LoVo (cell line): Measurements from ENCODE around the gene NELL1.

Experiments used
- DNase-seq: peaks from one replicate; pipeline ENCODE4 v3.0.0-alpha.2; 2016; ENCODE audit warnings: low spot score

NELL1 gene

GRCh38 chr11:20668844-20669819 lies at the start of gene NELL1:
NELL1 (plus strand) TSS chr11:20669586.
- DNase-seq: no peak

GRCh38 chr11:20620988-20621387 lies 48.4 kb upstream of the NELL1 start:
- no peak for DNase-seq

GRCh38 chr11:20621679-20622078 lies 47.7 kb upstream of the NELL1 start:
- no peak for DNase-seq

- DNase-seq: no peak
Observed at GRCh38 chr11:20623252-20623651, 46.1 kb upstream of the NELL1 start.

GRCh38 chr11:20626279-20626678 lies 43.1 kb upstream of the NELL1 start:
- DNase-seq: no peak

GRCh38 chr11:20627026-20627425 lies 42.4 kb upstream of the NELL1 start:
- DNase-seq: no peak

GRCh38 chr11:20627701-20628100 lies 41.7 kb upstream of the NELL1 start:
- no peak for DNase-seq

- DNase-seq: no peak
Observed at GRCh38 chr11:20631519-20632168, 37.7 kb upstream of the NELL1 start.

GRCh38 chr11:20632169-20632532 lies 37.2 kb upstream of the NELL1 start:
- no peak for DNase-seq

GRCh38 chr11:20634044-20634443 lies 35.3 kb upstream of the NELL1 start:
- no peak for DNase-seq

- no peak for DNase-seq
Observed at GRCh38 chr11:20634781-20635180, 34.6 kb upstream of the NELL1 start.

- no peak for DNase-seq
Observed at GRCh38 chr11:20638074-20638473, 31.3 kb upstream of the NELL1 start.

- no peak for DNase-seq
Observed at GRCh38 chr11:20639688-20640087, 29.7 kb upstream of the NELL1 start.

- DNase-seq: no peak
Observed at GRCh38 chr11:20640401-20640800, 29.0 kb upstream of the NELL1 start.

GRCh38 chr11:20644360-20644759 lies 25.0 kb upstream of the NELL1 start:
- DNase-seq: no peak

GRCh38 chr11:20647976-20648565 lies 21.3 kb upstream of the NELL1 start:
- DNase-seq: peak; percentile 48

- no peak for DNase-seq
Observed at GRCh38 chr11:20652150-20652806, 17.1 kb upstream of the NELL1 start.

GRCh38 chr11:20654038-20654437 lies 15.3 kb upstream of the NELL1 start:
- no peak for DNase-seq

- DNase-seq: no peak
Observed at GRCh38 chr11:20656901-20657300, 12.5 kb upstream of the NELL1 start.

- DNase-seq: no peak
Observed at GRCh38 chr11:20658135-20658534, 11.3 kb upstream of the NELL1 start.

- DNase-seq: no peak
Observed at GRCh38 chr11:20661445-20661844, 7.9 kb upstream of the NELL1 start.

- no peak for DNase-seq
Observed at GRCh38 chr11:20661850-20662249, 7.5 kb upstream of the NELL1 start.
